NCI-H446 treated with DMSO at 0.1 percent for 48 hours (cell line): ENCODE measurements around the gene PRADC1.
"Not testable (repeated sequence)": the region's sequence is repeated elsewhere in the genome, so short reads cannot be mapped to it uniquely, and the experiment has no call there.

Experiments
- DNase-seq: peaks from one replicate; lab custom pipeline; 2025; lab: John Stamatoyannopoulos, UW

Gene PRADC1

DNA sequence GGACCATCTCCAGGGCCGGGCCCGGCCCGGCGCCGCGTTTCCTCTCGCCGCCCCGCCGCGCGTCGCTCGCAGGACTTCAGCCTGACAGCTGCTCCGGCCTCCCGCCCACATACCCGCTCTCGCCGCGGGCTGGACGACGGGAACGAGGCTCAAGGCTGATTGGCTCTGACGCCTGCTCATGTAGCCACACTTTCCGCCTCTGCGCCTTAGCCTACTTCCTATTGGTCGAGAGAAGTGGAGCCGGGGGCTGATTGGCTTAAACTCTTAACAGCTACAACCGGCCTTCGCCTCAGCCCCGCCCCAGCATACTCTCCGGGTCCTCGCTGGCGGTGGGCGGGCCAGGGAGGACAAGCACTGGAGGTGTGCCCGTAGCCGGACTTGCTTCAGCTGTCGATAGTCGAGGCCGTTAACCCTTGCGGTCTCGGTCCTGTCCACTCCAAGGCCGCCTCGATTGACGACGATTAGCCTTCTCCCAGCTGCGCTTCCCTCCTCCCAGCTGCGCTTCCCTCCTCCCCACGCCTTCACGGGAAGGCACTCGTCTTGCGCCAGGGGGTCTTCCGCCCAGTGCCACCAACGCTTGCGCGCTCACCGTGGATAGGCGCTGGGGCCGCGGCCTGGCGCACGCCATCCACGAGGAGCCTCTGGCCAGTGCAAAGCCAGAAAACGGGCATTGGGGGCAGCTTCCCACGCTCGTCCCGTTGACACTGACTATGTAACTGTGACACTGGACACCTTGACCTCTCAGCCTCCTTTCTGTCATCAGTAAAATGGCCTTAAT is at the start of gene PRADC1:
Gene PRADC1, minus strand, starts transcription at position 86 of the 778 bp plus-strand sequence. Its CDS starts 79 bp downstream, at position 7.
- peak; percentile 99 for DNase-seq

DNA sequence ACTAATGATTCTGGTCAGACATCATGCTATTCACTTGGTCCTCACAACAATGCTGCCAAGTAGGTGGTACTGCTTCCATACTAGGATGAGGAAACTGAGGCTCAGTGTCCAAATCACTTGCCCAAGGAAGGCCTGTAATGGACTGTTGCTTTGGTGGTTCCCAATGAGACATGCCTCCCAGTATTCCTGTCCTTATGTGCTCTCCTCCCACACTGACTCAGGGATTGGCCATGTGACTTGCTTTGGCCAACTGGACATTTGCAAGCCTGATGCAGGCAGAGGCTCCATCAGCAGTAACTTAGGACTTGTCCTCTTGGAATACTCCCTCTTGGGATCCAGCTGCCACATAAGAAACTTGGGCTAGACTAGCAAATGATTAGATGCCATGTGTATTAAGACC is 48.2 kb upstream of the PRADC1 start:
- no peak for DNase-seq

DNA sequence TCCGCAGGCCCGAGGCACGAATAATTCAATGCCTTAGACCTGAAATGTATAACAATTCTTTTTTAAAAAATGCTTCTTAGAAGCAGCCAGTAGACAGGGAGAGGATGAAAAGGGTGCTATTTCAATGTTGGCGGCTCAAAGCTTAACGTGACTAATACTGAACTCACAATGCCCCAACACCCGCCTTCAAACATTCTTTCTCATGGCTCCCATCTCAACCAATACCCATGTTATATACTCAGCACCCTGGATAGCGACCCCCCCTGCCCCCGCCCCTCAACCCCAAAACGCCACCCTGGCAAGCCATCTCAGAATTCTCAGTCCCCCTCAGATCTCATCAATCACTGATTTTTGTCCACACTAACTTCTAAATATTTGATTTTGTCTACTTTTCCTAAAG is 46.8 kb upstream of the PRADC1 start:
- DNase-seq, result no peak

DNA sequence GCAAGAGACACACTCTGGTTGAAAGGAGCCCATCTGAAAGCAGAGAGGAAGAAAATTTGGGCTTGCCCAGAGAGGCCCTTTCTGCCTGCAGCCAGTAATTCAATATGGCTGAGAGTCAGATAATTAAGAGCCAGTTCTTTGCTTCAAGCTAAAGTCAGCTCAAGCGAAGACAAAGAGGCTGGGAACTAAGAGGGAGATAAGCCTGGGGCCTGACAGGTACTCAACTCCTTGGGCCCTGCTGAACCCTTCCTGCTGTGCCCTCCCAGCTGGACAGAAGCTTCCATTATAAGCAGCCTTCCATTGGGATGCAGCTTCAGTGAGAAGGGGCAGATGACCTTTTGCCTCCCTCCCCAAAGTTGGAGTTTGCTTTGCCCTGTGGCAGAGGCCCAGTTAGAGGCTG is 39.2 kb upstream of the PRADC1 start:
- DNase-seq, result no peak

DNA sequence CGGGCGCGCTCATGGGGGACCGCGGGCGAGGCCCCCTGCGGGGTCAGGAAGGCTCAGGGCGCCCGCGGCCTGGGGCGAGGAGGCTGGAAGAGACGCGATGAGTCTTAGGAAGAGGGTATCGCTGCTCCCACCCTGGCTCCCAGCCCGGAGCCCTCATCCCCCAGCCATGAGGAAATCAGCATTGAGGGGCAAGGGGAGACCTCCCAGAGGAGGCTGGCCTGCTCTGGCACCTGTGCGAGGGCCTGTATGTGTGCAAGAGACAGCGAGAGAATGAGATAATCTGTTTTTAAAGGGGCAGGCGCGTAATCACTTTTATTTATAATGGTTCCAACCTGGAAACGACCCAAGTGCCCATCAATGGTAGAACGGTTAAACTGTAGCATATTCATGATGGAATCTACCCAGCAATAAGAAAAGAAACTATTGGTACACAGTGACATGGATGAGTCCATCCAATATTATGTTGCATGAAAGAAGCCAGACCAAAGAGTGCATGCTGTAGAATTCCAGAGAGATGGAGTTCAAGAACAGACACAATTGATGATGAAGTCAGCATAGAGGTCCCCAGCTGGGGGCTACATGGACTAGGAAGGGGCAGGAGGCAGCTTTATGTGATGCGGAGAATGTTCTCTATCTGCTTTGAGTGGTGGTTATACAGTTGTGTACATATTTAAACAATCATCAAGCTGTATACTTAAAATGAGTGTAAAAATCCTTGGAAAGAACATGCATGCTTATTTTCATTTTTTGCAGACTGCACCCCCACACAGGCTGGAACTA is 36.8 kb upstream of the PRADC1 start:
- no peak for DNase-seq

DNA sequence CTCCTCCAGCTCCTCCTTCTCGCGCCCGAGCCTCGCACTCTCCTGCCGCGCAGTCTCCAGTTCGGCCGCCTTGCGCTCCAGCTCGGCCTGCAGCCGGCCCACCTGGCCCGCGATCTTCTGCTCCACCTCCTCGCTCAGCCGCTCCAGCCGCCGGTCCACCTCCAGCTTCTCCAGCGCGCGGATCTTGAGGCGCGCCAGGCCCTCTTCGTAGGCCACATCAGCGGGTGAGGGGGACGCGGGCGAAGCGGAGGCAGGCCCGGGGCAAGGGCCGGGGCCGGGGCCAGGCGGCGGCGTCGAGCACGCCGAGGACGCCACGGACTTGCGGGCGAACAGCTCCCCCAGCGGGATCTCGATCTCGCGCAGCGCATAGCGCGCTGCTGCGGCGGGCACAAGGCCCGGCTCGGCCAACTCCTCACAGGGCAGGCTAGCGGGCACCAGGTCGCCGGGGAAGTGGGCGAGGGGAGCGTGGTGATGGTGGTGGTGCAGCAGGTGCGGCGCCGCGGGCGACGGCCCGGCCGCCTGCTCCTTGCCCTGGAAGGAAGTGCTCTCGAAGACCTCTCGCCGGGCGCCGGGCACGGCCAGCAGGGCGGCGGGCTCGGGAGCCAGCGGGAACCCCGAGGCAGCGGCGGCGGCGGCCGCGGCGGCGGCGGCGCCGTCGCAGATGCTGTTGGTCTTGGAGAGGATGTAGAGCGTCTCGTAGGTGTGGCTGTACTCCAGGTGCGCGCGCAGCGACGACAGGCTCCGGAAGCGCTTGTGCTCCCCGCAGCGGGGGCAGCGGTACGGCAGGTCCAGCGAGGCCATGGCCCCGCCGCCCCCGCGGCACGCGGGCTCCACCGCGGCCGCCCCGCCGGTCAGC is 36.0 kb upstream of the PRADC1 start:
- no peak for DNase-seq

DNA sequence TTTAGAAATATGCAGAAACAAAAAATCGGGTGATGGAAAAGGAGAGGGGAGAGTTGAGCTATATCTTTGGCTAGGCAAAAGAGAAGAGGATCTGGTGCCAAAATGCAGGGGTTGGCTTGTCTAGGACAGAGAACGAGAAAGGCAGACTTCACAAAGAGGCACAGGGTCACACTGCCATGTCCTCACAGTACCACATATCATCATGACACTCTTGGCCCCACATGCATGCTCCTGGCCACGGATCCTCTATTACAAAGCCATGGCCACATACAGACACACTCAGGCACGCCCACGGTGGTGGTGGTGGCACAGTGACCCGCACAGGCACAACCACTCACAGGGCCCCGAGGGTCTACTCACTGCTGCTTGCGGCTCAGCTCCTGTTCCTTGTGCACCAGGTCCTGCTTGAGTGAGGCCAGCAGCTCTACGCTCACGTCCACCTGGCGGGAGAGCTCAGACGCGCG is 35.4 kb upstream of the PRADC1 start:
- no peak for DNase-seq

DNA sequence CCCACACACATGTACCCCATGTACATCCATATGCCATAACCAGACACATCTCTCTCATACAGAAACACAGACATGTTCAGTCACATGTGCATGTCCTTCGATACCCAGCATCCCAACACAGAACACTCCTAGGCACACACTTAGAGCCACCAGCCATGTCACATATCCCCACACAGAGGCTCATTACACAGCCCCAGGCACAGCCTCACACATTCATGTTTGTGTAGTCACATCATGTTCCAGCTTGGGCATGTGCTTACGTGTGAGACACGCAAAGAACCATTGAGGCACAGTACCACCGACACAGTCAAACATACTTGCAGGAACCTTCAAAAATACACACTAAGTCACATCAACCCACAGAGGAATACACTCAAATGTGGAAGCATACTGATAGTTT is 34.0 kb upstream of the PRADC1 start:
- DNase-seq, result no peak

DNA sequence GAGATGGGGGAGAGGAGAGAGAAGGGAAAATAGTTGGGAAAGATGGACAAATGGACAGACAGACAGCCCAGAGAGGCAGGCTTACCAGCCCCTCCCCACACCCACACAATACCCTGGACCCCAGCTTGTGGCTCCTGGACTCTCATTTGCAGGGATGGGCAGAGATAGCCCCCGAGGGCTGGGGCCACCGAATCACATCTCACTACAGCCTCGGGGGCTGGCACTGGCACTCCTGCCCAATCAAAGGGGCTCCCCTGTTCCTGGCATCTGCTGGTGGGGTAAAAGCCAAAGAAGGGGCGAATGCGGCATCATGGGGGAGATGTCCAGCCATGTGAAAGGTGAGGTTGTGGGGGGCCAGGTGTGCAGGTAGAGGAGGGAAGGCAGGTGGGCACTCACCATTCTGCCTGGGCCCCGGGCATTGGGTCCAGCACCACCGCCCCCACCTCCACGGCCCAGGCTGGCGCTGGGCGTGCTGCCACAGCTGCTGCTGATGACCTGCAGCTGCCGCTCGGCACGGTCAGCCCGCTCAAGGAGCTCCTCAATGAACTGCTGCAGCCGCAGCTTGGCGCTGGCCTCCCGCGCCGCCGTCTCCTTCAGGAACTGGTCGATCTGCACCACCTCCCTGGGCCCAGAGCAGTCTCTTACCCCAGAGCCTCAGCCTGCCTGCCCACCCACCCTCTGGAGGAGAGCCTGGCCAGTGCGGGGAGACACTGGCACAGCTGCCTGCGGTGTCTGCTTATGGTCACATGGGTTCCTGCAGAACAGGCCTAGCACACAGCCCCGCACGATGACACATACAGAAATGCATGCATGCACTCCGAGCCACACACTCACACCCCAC is 33.2 kb upstream of the PRADC1 start:
- no peak for DNase-seq

DNA sequence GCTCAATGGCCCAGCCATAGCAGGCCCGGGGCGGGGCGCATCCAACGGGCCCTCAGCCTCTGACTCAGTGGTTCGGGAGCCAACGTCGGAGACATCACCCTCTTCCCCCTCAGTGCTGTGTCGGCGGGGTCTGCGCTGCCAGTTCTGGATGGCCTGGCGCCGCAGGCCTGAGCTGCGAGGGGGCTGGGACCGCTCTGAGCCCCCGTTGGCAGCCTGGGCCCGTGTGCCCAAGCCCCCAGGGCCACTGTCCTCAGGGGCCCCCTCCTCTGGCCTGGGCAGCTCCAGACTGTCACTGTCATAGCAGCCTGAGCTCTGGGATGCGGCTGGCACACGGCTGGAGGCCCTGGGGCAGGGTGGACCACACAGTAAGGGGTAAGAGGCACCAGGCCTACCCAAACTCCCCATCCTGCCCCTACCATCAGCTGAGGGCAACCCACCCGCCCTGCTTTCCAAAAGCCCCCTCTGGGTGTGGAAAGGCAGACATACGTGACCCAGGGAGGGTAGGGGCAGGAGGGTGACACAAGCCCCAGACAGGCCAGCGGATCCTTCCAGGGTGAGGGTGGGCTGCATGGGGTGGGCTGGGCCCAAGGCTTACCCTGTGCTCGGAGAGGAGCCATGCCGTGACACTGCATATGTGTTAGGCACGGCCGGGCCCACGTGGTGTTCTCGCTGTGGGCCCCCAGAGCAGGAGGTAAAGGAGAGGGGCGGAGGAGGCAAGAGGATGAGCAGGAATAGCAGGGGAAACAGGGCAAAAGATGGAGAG is 32.4 kb upstream of the PRADC1 start:
- no peak for DNase-seq

DNA sequence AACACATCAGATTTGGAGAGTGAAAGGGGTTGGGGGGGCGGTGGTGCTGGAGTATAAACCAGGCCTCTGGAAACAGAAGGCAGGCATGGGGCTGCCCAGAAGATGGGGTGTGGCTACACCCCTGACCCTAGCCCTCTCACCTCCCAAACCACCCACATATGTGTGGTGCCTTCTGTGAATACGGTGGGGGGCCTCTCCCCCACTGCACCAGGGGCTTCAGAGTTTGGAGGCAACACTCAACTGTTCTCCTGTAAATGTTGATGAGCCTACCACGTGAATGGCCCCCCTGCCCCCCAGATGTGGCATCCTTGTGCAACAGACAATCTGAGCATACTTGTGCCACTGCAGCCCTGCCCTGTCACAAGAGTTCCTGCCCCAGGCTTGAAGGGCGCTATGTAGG is 31.7 kb upstream of the PRADC1 start:
- DNase-seq, result no peak

DNA sequence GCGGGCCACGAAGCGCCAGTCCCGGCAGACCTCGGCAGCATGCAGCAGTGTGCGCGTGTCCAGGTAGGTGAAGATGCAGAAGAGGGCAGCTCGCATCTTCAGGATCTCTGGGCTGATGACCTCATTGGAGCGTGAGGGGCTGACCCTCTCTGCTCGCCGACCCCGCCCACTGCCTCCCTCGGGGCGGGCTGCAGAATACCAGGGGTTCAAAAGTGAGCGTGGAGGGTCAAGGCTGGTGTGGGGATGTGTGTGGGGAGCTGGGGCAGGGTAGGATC is 31.2 kb upstream of the PRADC1 start:
- no peak for DNase-seq

DNA sequence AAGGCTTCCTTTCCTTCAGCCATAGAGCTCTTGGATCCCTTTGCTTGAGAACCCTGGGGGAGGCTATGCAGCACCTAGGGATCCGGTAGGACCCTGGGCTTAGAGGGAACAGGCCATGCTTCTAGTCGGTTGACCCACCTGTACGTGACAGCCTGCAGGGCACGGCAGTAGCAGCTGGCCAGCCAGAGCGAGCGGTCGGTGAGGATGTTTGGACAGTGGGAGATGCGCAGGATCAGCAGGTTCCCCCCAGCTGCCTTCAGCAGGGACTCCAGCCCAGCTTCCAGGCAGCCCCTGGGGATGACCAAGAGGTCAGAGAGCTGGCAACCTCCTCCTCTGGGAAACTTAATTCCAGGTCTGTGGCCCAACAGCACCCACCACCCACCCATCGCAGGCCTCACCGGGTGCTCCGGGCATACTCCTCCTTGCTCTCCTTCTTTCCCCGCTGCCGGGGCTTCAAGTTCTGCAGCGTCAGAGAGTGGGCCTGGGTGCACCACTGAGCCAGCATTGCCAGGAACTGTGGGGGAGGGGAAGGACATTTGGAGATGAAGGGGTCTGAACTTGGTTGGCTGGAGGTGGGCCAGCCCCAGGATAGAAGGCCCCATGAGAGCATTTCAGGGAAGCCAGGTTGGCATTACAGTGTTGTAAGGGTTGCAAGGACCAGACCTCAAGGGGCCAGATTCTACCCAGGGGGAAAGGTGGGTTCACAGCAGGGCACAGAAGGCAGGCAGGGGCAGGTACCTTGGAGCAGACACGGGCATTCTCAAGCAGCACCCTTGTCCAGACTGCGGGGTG is 30.7 kb upstream of the PRADC1 start:
- DNase-seq, result no peak

DNA sequence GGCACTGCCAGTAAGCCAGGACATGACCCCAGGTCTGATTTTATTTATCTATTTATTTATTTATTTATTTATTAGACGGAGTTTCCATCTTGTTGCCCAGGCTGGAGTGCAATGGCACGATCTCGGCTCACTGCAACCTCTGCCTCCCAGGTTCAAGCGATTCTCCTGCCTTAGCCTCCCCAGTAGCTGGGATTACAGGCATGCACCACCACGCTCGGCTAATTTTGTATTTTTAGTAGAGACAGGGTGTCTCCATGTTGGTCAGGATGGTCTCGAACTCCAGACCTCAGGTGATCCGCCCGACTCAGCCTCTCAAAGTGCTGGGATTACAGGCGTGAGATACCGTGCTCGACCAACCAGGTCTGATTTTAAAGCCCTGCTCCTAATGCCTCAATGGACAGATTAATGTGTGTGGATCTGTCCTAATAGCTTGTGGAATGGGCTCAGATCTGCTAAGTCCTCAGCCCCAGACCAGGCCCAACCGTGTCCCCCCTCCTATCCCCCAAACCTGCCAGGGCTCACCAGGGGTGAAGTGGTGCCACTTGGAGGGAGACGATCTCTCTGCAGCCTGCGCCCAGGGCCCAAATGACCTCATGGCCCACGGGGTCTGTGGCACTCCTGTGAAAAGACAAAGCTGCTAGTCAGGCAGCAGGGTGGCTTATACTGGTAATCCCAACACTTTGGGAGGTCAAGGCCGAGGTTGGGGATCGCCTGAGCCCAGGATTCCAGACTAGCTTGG is 29.8 kb upstream of the PRADC1 start:
- DNase-seq, result not testable (repeated sequence)

DNA sequence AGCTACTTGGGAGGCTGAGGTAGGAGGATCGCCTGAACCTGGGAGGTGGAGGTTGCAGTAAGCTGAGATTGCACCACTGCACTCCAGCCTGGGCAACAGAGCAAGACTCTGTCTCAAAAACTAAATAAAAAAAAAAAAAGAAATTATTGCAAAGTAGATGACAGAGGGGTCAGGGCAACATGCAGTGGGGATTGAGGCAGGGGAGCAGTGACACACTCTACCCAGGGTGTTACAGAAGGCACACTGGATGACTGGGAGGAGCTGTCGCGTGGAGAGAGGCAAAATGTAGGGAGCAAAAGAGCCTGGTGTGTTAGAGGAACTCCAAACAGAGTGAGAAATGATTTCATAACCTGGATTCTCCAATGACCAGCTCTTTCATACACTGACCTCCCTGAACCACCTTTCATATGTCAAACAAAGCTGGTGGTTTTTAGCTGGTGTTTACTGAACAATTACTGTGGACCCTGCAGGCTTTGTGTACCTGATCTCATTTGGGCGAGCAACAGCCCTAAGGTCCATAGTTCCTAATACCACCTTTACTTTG is 29.1 kb upstream of the PRADC1 start:
- DNase-seq, result no peak

DNA sequence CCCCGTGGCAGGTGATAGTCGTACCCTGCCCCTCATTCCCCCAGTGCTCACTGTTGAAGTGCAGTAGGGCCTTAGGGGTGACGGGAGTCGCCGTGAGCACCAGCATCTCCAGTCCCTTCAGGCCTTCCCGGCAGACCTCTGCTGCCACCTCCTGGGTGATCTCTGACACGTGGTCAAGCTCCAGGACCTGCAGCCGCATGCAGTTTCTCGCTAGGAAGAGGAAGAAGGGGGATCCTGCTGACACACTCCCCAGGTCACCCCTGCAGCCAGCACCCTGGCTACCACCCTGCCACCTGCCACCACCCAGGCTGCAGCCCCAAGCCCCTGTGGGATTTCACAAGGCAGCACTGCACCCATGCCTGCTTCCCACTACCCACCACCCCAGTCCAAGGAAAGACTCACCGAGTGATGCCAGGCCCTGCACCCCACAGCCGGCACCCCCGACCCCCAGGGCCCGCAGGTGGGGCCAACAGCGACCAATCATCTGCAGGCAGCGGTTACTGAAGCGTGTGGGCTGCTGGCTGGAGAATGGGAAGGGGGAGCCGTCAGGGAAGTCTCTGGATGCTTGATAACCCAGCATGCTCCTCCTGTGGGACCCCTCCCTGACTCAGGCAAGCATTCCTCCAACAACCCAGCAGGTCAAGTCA is 27.4 kb upstream of the PRADC1 start:
- no peak for DNase-seq

DNA sequence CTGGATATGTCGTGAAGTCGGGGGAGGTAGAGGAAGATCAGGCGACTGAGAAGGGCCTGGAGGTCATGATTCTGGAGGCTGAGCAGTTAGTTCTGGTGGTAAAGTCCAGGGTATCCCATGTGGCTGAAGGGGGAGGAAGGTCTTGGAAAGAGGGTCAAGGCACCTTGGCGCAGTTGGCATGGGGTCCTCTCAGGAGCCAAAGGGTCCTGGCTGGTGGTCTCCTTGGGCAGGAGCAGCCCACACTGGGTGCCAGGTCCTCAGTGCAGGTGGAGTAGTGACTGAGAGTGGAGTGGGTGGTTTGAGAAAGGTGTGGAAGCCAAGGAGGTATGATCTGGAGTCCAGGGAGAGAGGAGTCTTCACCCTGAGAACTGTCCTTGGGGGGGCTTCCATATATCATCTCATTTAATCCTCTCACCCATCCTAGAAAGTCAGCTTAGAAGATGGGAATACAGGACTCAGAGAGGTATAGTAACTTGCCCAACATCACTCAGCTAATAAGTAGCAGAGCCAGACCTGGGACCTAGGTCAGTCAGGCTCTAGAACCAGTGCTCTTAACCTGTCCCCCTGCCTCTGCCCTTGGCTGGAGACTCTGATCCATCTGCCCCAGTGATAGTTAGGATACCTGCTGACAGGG is 26.8 kb upstream of the PRADC1 start:
- no peak for DNase-seq

DNA sequence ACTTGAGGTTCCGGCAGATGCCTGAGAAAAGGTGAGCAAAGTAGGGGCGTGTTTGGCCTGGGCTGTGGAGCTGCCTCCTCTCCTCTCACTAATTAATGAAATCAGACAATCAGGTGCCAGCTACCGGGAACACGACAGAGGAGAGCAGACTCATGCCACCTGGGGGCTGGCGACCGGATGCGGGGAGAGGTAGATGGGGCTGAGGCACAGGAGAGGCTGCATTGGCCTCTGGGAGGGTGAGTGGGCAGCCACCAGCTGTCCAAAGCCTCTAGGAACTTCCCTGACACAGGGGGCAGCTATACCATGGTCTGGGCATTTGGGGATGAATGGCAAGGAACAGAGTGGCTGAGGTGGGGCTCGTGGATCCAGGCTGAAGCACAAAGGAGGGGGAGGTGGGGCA is 26.2 kb upstream of the PRADC1 start:
- DNase-seq, result no peak
